ENCODE data around the gene APOBEC3B.

DNA sequence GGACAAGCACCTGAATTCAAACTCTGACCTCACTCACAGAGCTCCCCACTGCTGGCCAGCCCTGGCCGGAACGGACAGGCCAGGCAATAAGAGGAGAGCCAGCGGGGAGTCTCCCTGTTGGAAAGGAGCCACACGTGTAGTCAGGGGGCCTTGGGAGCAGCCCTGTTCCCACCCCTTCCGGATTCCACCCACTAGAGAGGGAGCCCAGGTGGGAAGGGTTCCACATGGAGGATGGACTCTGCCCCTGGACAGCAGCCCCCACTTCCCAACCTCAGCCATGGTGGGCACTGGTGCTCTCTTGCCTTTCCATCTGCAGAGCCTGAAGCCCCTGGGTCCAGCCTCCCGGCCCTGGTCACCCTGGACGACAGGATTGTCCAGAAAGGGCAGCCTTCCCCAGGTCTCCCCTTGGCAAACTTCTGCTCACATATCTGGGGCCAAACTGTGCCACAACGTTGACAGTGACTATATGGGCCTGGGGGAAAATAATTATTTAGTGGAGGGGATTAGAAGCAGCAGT is 32.2 kb upstream of the APOBEC3B start:
- TF ChIP-seq ZNF565 (CRISPR knock-in tag; conservative IDR thresholded peaks at IDR 0.05; ENCODE audit: low read depth) (no peak), ARNTL (CRISPR knock-in tag; IDR thresholded peaks at IDR 0.05; ENCODE audit: borderline replicate concordance, low read depth) (no peak), CSRNP3 (CRISPR knock-in tag; IDR thresholded peaks at IDR 0.05) (no peak), TCF4 (CRISPR knock-in tag; IDR thresholded peaks at IDR 0.05; ENCODE audit: borderline replicate concordance) (no peak), GLIS3 (CRISPR knock-in tag; IDR thresholded peaks at IDR 0.05) (no peak), ESRRG (CRISPR knock-in tag; IDR thresholded peaks at IDR 0.05) (no peak), CREB5 (CRISPR knock-in tag; IDR thresholded peaks at IDR 0.05; ENCODE audit: low read depth) (no peak), ZFP30 (CRISPR knock-in tag; IDR thresholded peaks at IDR 0.05) (no peak), ZNF70 (CRISPR knock-in tag; IDR thresholded peaks at IDR 0.05) (no peak), PATZ1 (CRISPR knock-in tag; IDR thresholded peaks at IDR 0.05; ENCODE audit: borderline replicate concordance) (no peak)
- TF ChIP-seq, protein P1, sequence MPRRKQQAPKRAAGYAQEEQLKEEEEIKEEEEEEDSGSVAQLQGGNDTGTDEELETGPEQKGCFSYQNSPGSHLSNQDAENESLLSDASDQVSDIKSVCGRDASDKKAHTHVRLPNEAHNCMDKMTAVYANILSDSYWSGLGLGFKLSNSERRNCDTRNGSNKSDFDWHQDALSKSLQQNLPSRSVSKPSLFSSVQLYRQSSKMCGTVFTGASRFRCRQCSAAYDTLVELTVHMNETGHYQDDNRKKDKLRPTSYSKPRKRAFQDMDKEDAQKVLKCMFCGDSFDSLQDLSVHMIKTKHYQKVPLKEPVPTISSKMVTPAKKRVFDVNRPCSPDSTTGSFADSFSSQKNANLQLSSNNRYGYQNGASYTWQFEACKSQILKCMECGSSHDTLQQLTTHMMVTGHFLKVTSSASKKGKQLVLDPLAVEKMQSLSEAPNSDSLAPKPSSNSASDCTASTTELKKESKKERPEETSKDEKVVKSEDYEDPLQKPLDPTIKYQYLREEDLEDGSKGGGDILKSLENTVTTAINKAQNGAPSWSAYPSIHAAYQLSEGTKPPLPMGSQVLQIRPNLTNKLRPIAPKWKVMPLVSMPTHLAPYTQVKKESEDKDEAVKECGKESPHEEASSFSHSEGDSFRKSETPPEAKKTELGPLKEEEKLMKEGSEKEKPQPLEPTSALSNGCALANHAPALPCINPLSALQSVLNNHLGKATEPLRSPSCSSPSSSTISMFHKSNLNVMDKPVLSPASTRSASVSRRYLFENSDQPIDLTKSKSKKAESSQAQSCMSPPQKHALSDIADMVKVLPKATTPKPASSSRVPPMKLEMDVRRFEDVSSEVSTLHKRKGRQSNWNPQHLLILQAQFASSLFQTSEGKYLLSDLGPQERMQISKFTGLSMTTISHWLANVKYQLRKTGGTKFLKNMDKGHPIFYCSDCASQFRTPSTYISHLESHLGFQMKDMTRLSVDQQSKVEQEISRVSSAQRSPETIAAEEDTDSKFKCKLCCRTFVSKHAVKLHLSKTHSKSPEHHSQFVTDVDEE (CRISPR knock-in tag; IDR thresholded peaks at IDR 0.05) = no peak
